Measurements from ENCODE around the gene GABRD. TPM values are rescaled to one million over a fixed set of nuclear protein-coding genes. Genes with fewer than 3 reads are reported as not detected.

The GABRD gene
- total RNA-seq, 1 experiment from 2014 or later: 15.6 TPM

Other genes starting within 250 kb of the GABRD start
- 93.4 TPM for gene NADK, start 240.9 kb upstream of the GABRD start, total RNA-seq (2021; ENCODE audit: unreplicated experiment)
- gene GNB1, start 128.3 kb upstream of the GABRD start, total RNA-seq (2021; ENCODE audit: unreplicated experiment): 371 TPM
- 2.3 TPM for gene CALML6, start 104.1 kb upstream of the GABRD start, total RNA-seq (2021; ENCODE audit: unreplicated experiment)
- 27.5 TPM for gene TMEM52, start 100.1 kb upstream of the GABRD start, total RNA-seq (2021; ENCODE audit: unreplicated experiment)
- 4.9 TPM for gene CFAP74, start 15.6 kb upstream of the GABRD start, total RNA-seq (2021; ENCODE audit: unreplicated experiment)
- 46.8 TPM for gene PRKCZ, start 31.1 kb downstream of the GABRD start, total RNA-seq (2021; ENCODE audit: unreplicated experiment)
- 112 TPM for gene FAAP20, start 175.4 kb downstream of the GABRD start, total RNA-seq (2021; ENCODE audit: unreplicated experiment)
- gene SKI, start 209.0 kb downstream of the GABRD start, total RNA-seq (2021; ENCODE audit: unreplicated experiment): 56.2 TPM